Panc1 (cell line): Measurements from ENCODE around the gene C1orf56. TPM values are rescaled to one million over a fixed set of nuclear protein-coding genes. Genes with fewer than 3 reads are reported as not detected.

Experiments
- ATAC-seq: fragments of 200-7000 bp; cut with Tn5 transposase; 2 replicates; pipeline ENCODE4 v1.9.1; 2020; ENCODE audit warnings: mild to moderate bottlenecking, moderate library complexity
- BruUV-seq: library from RNA; stranded (reverse); fragments of 400-500 nt; replicated peaks from 2 replicates; lab custom pipeline; 2021; lab: Mats Ljungman, UMichigan
- CTCF ChIA-PET: fragments of 300-600 bp; sonication (Branson Sonifier 250); formaldehyde crosslinking; loops from one replicate; lab custom pipeline; 2022; ENCODE audit warnings: antibody characterized with exemption; lab: Charles Lee
- POLR2A ChIA-PET: fragments of 300-600 bp; sonication (Branson Sonifier 250); formaldehyde crosslinking; loops from one replicate; lab custom pipeline; 2022; ENCODE audit warnings: antibody characterized with exemption; lab: Charles Lee
- DNase-seq: peaks from one replicate; pipeline ENCODE4 v3.0.0-alpha.2; 2010; ENCODE audit warnings: low read depth, low spot score
- H3K27ac ChIP-seq: 2 replicates; pipeline ENCODE4 v1.5.1; 2011; ENCODE audit warnings: mild to moderate bottlenecking, low read length, inconsistent platforms
- H3K27me3 ChIP-seq: fragments of 200-500 bp; sonication (Bioruptor generic); 2 replicates; pipeline ENCODE4 v1.6.0; 2014; ENCODE audit warnings: low read length, inconsistent platforms; ENCODE audit not compliant: control insufficient read depth, insufficient read depth
- H3K36me3 ChIP-seq: fragments of 200-500 bp; sonication (Bioruptor generic); 2 replicates; pipeline ENCODE4 v1.5.1; 2014; ENCODE audit warnings: inconsistent platforms, mild to moderate bottlenecking, low read length, moderate library complexity; ENCODE audit not compliant: control insufficient read depth, insufficient read depth
- H3K4me1 ChIP-seq: 2 replicates; pipeline ENCODE4 v1.5.1; 2011; ENCODE audit warnings: inconsistent platforms, mild to moderate bottlenecking, low read length, moderate library complexity; ENCODE audit not compliant: control insufficient read depth, insufficient read depth
- H3K4me3 ChIP-seq, 2 experiments: 2 replicates each; pipeline ENCODE4 v1.5.1; 2011 to 2012; ENCODE audit warnings: low read depth in 2 of 2, low read length in 2 of 2, mild to moderate bottlenecking in 2 of 2, inconsistent platforms in 1 of 2, moderate library complexity in 1 of 2
- H3K9me3 ChIP-seq: fragments of 200-500 bp; sonication (Bioruptor generic); 2 replicates; pipeline ENCODE4 v1.5.1; 2014; ENCODE audit warnings: low read depth, mild to moderate bottlenecking, inconsistent platforms, low read length, moderate library complexity; ENCODE audit not compliant: control insufficient read depth, insufficient read depth
- POLR2AphosphoS5 ChIP-seq: IDR thresholded peaks from 2 replicates; pipeline ENCODE4 v1.6.1; 2012; ENCODE audit warnings: mild to moderate bottlenecking, low read depth, low read length, moderate library complexity
- SIN3A ChIP-seq: IDR thresholded peaks from 2 replicates; pipeline ENCODE4 v1.6.1; 2012; ENCODE audit warnings: low read depth, mild to moderate bottlenecking, low read length, moderate library complexity, borderline replicate concordance; ENCODE audit not compliant: insufficient read depth
- TCF7L2 ChIP-seq: IDR thresholded peaks from 2 replicates; pipeline ENCODE4 v1.6.1; 2011; ENCODE audit warnings: mild to moderate bottlenecking, low read depth, low read length, inconsistent platforms
- in situ Hi-C: cut with HindIII; loops from 2 replicates; pipeline ENCODE4 v1.10.0; 2016; ENCODE audit warnings: low sequenced_read_pairs, low pct_unique_long_range_greater_than_20kb
- intact Hi-C: fragments of 100-400 bp; cut with micrococcal nuclease; formaldehyde crosslinking; loops from one replicate; pipeline ENCODE4 v1.10.0; 2022; ENCODE audit not compliant: unreplicated experiment
- total RNA-seq: library from RNA; stranded (reverse); gene quantifications from one replicate; pipeline ENCODE4 v1.2.1, GENCODE V29; 2021; ENCODE audit not compliant: unreplicated experiment
- TF ChIP-seq, protein P1 (sequence below), 2 experiments: IDR thresholded peaks; 2 replicates each; pipeline ENCODE4 v1.6.1; 2011 to 2012; ENCODE audit warnings: low read depth in 2 of 2, control low read depth in 1 of 2, low read length in 1 of 2, mild to moderate bottlenecking in 1 of 2, moderate library complexity in 1 of 2; ENCODE audit not compliant: insufficient read depth in 1 of 2
- TF ChIP-seq, protein P2 (sequence below): fragments of 450-650 bp; IDR thresholded peaks from 2 replicates; pipeline ENCODE4 v1.5.1; 2017; ENCODE audit warnings: mild to moderate bottlenecking

Gene C1orf56
- total RNA-seq, 1 experiment from 2014 or later, result 2.7 TPM

DNA sequence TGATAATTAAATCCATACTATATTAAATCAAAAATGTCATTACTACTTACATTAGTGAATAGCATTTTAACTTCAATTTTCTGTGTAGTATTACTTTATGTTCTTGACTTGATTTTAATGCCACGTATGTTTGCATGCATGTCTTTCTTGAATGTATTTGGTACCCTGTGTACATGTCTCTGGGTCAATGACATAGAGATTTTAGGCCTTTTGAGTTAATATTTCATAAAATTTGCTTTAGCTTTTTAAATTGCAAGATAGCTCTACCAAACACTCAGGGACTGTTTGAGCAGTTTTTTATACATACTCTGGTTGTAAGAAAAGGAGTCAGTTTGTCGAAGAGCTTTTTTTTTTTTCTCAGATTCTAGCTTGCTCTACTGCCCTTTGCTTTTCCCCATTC lies 14.2 kb downstream of the C1orf56 start:
- ChIA-PET CTCF (no interaction called here), POLR2A (interaction anchor here (0.6 to 0.7 kb wide), 2 partner anchors 8 to 15 kb away, joined by 5 to 9 read pairs; no protein-coding TSS in a partner anchor)
- Histone ChIP-seq H3K27me3 (no peaks in the 10 kb centered on the region), H3K36me3 (no peaks in the 10 kb centered on the region), H3K27ac (peak overlapping the region; percentile 97), H3K9me3 (no peaks in the 10 kb centered on the region), H3K4me1 (peaks cover 13% of the 10 kb centered on the region), H3K4me3 (peak overlapping the region; percentile 94 to 99)
- DNase-seq, result no peak
- no peak for TF ChIP-seq POLR2AphosphoS5
- TF ChIP-seq TCF7L2, result no peak
- TF ChIP-seq, protein P1, sequence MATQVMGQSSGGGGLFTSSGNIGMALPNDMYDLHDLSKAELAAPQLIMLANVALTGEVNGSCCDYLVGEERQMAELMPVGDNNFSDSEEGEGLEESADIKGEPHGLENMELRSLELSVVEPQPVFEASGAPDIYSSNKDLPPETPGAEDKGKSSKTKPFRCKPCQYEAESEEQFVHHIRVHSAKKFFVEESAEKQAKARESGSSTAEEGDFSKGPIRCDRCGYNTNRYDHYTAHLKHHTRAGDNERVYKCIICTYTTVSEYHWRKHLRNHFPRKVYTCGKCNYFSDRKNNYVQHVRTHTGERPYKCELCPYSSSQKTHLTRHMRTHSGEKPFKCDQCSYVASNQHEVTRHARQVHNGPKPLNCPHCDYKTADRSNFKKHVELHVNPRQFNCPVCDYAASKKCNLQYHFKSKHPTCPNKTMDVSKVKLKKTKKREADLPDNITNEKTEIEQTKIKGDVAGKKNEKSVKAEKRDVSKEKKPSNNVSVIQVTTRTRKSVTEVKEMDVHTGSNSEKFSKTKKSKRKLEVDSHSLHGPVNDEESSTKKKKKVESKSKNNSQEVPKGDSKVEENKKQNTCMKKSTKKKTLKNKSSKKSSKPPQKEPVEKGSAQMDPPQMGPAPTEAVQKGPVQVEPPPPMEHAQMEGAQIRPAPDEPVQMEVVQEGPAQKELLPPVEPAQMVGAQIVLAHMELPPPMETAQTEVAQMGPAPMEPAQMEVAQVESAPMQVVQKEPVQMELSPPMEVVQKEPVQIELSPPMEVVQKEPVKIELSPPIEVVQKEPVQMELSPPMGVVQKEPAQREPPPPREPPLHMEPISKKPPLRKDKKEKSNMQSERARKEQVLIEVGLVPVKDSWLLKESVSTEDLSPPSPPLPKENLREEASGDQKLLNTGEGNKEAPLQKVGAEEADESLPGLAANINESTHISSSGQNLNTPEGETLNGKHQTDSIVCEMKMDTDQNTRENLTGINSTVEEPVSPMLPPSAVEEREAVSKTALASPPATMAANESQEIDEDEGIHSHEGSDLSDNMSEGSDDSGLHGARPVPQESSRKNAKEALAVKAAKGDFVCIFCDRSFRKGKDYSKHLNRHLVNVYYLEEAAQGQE (IDR thresholded peaks at IDR 0.05; ENCODE audit: insufficient read depth in 1 of 2, low read depth in 2 of 2, low read length in 1 of 2), result no peak
- TF ChIP-seq SIN3A, result no peak
- TF ChIP-seq, protein P2, sequence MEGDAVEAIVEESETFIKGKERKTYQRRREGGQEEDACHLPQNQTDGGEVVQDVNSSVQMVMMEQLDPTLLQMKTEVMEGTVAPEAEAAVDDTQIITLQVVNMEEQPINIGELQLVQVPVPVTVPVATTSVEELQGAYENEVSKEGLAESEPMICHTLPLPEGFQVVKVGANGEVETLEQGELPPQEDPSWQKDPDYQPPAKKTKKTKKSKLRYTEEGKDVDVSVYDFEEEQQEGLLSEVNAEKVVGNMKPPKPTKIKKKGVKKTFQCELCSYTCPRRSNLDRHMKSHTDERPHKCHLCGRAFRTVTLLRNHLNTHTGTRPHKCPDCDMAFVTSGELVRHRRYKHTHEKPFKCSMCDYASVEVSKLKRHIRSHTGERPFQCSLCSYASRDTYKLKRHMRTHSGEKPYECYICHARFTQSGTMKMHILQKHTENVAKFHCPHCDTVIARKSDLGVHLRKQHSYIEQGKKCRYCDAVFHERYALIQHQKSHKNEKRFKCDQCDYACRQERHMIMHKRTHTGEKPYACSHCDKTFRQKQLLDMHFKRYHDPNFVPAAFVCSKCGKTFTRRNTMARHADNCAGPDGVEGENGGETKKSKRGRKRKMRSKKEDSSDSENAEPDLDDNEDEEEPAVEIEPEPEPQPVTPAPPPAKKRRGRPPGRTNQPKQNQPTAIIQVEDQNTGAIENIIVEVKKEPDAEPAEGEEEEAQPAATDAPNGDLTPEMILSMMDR, result no peak
- ATAC-seq, result no peak
- no TSS peak for BruUV-seq
- intact Hi-C loops (no loop called here), in situ Hi-C loops (no loop called here)

DNA sequence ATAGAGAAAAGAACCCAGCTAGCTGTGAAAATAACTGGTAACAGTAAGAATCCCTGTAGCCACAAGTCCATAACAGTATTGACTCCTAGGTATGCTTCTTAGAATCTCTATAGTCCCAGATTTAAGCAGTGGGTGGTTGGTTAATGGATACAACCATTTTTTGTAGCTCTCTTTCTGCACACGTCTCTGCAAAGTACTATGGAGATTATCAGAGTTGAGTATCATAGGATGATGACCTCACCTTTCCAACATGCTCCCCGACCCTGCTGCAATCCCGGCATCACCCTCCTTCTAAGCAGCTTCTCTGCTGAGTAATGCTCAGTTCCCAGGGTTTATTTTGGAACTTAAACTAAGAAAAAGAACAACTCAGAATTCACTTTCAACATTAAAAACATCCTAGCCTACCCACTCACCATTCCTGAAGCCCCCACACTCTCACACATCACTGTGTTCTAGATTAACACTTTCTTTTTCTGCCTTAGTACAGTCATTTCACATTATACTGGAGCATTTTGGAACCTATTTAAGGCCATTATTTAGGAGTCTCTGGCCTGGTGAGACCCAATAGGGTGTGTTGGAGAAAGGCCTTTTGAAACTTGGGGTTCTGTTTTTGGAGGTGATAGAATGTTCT lies 15.3 kb downstream of the C1orf56 start:
- ATAC-seq, result no peak

More for the DNA sequence above, 15.3 kb downstream of the C1orf56 start:
- H3K4me1 ChIP-seq, result peaks cover 2% of the 10 kb centered on the region
- intact Hi-C loops (no loop called here), in situ Hi-C loops (no loop called here)
- no peaks in the 10 kb centered on the region for H3K36me3 ChIP-seq
- TF ChIP-seq SIN3A (no peak), TCF7L2 (no peak), POLR2AphosphoS5 (no peak)
- TF ChIP-seq, protein P2, result no peak
- TF ChIP-seq, protein P1 (IDR thresholded peaks at IDR 0.05; ENCODE audit: insufficient read depth in 1 of 2, low read depth in 2 of 2, low read length in 1 of 2), result no peak
- H3K9me3 ChIP-seq, result no peaks in the 10 kb centered on the region
- CTCF ChIA-PET, result no interaction called here
- no peaks in the 10 kb centered on the region for H3K27me3 ChIP-seq
- no TSS peak for BruUV-seq
- DNase-seq, result no peak
- POLR2A ChIA-PET, result interaction anchor here (0.7 kb wide), 1 partner anchor 9 kb away, joined by 5 read pairs; no protein-coding TSS in a partner anchor
- H3K27ac ChIP-seq, result no peak overlapping the region
- H3K4me3 ChIP-seq, result no peak overlapping the region
